ENCODE results near the gene ZSWIM3. TPM values are rescaled to one million over a fixed set of nuclear protein-coding genes. Genes with fewer than 3 reads are reported as not detected.

ZSWIM3 gene
- total and polyA plus RNA-seq, 2 of the 13 experiments (the other 11 are each of a cell fraction or from before 2014, with no cell fraction given) = 5.2 to 5.8 TPM

- TF ChIP-seq ZBTB25 (CRISPR knock-in tag; IDR thresholded peaks at IDR 0.05) (no peak), FOXM1 (CRISPR knock-in tag; IDR thresholded peaks at IDR 0.05) (no peak), BCL3 (CRISPR knock-in tag; IDR thresholded peaks at IDR 0.05) (no peak), SPEN (CRISPR knock-in tag; IDR thresholded peaks at IDR 0.05; ENCODE audit: low read depth) (peak; percentile 98), ZNF747 (CRISPR knock-in tag; IDR thresholded peaks at IDR 0.05; ENCODE audit: borderline replicate concordance) (no peak), MTA1 (CRISPR knock-in tag; IDR thresholded peaks at IDR 0.05; ENCODE audit: borderline replicate concordance) (peak; percentile 59; the same call in 1 of the 2 replicates), RCOR2 (CRISPR knock-in tag; IDR thresholded peaks at IDR 0.05) (peak; percentile 49; the same call in 1 of the 2 replicates), TRIM22 (IDR thresholded peaks at IDR 0.05) (no peak), ZNF101 (CRISPR knock-in tag; IDR thresholded peaks at IDR 0.05; ENCODE audit: borderline replicate concordance, low read depth) (no peak), ZNF367 (CRISPR knock-in tag; IDR thresholded peaks at IDR 0.05; ENCODE audit: borderline replicate concordance) (no peak), CEBPG (CRISPR knock-in tag; IDR thresholded peaks at IDR 0.05) (peak; percentile 64), ZNF572 (CRISPR knock-in tag; IDR thresholded peaks at IDR 0.05) (no peak), SOX6 (IDR thresholded peaks at IDR 0.05) (no peak), SOX6 (CRISPR knock-in tag; IDR thresholded peaks at IDR 0.05) (no peak; the same call in 1 of the 2 replicates), ZSCAN5A (CRISPR knock-in tag; IDR thresholded peaks at IDR 0.05; ENCODE audit: borderline replicate concordance) (no peak), TEF (CRISPR knock-in tag; IDR thresholded peaks at IDR 0.05) (no peak), ZHX1 (CRISPR knock-in tag; IDR thresholded peaks at IDR 0.05; ENCODE audit: low read depth) (no peak), CENPX (CRISPR knock-in tag; IDR thresholded peaks at IDR 0.05) (no peak), ZMAT5 (CRISPR knock-in tag; IDR thresholded peaks at IDR 0.05; ENCODE audit: borderline replicate concordance, low read depth) (no peak), MTF2 (CRISPR knock-in tag; IDR thresholded peaks at IDR 0.05; ENCODE audit: borderline replicate concordance) (no peak), ASH2L (IDR thresholded peaks at IDR 0.05; ENCODE audit: insufficient read length, low read depth, low read length) (peak; percentile 25)
These were observed 52.0 kb downstream of the ZSWIM3 start (continued) for GRCh38 chr20:45909336-45909808.

Data from HepG2 (cell line).